IPS-NIHi7 (cell line): Measurements from ENCODE around the gene AACS.
"Not testable (repeated sequence)": the region's sequence is repeated elsewhere in the genome, so short reads cannot be mapped to it uniquely, and the experiment has no call there.

ENCODE experiments used
- DNase-seq: peaks from one replicate; pipeline ENCODE4 v3.0.0; 2012; ENCODE audit warnings: mixed read lengths; ENCODE audit errors: extremely low spot score

The AACS gene

GRCh38 chr12:125092108-125092871 lies 27.1 kb downstream of the AACS start:
- no peak for DNase-seq

GRCh38 chr12:125092872-125093680 lies 27.8 kb downstream of the AACS start:
- DNase-seq, result no peak

GRCh38 chr12:125093681-125094330 lies 28.6 kb downstream of the AACS start:
- DNase-seq, result no peak

GRCh38 chr12:125096894-125097293 lies 31.7 kb downstream of the AACS start:
- no peak for DNase-seq

- DNase-seq, result no peak
Measured at GRCh38 chr12:125097427-125097826, 32.2 kb downstream of the AACS start.

GRCh38 chr12:125098676-125099408 lies 33.6 kb downstream of the AACS start:
- DNase-seq, result no peak

- no peak for DNase-seq
Measured at GRCh38 chr12:125099409-125099782, 34.2 kb downstream of the AACS start.

- DNase-seq, result no peak
Measured at GRCh38 chr12:125100551-125101434, 35.6 kb downstream of the AACS start.

GRCh38 chr12:125104982-125105381 lies 39.7 kb downstream of the AACS start:
- DNase-seq, result no peak

- DNase-seq, result no peak
Measured at GRCh38 chr12:125105600-125105999, 40.4 kb downstream of the AACS start.

- no peak for DNase-seq
Measured at GRCh38 chr12:125110641-125111360, 45.6 kb downstream of the AACS start.

- no peak for DNase-seq
Measured at GRCh38 chr12:125111403-125111802, 46.2 kb downstream of the AACS start.

- DNase-seq, result not testable (repeated sequence)
Measured at GRCh38 chr12:125112614-125113013, 47.4 kb downstream of the AACS start.

GRCh38 chr12:125113263-125113662 lies 48.0 kb downstream of the AACS start:
- DNase-seq, result no peak

GRCh38 chr12:125113789-125114188 lies 48.6 kb downstream of the AACS start:
- DNase-seq, result no peak

- no peak for DNase-seq
Measured at GRCh38 chr12:125114365-125115141, 49.3 kb downstream of the AACS start.

GRCh38 chr12:125120566-125120965 lies 55.3 kb downstream of the AACS start:
- no peak for DNase-seq

GRCh38 chr12:125121106-125121505 lies 55.9 kb downstream of the AACS start:
- DNase-seq, result no peak

GRCh38 chr12:125122668-125123067 lies 57.4 kb downstream of the AACS start:
- peak; percentile 60 for DNase-seq
